ENCODE data around the gene PLEKHH3.

DNA sequence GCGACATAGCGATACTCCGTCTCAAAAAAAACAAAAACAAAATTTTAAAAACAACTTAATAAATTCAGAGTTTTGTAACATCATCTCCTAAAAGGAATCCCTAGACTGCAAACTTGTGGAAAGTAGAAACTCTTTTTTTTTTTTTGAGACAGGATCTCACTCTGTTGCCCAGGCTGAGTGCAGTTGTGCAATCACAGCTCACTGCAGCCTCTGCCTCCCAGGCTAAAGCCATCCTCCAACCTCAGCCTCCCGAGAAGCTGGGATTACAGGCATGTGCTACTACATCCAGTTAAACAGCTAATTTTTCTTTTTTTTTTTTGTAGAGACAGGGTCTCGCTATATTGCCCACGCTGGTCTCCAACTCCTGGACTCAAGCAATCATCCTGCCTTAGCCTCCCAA, 48.3 kb upstream of the PLEKHH3 start:
- TF ChIP-seq POLR2A (IDR thresholded peaks at IDR 0.05; ENCODE audit: low read depth, low read length) (no peak), PAX5 (IDR thresholded peaks at IDR 0.05; ENCODE audit: insufficient read depth, low read length, severe bottlenecking) (no peak)
